GM12878 (cell line): ENCODE data around the gene TRIM40. TPM values are rescaled to one million over a fixed set of nuclear protein-coding genes. Genes with fewer than 3 reads are reported as not detected.

Experiments used
- ATAC-seq: fragments of 200-7000 bp; cut with Tn5 transposase; 3 replicates; pipeline ENCODE4 v1.9.1; 2020; ENCODE audit warnings: mild to moderate bottlenecking, moderate library complexity
- BruUV-seq: library from RNA; stranded (reverse); fragments of 400-500 nt; replicated peaks from 2 replicates; lab custom pipeline; 2021; lab: Mats Ljungman, UMichigan
- CTCF ChIA-PET: fragments of 300-600 bp; sonication (Branson Sonifier 250); formaldehyde crosslinking; extraction: SDS; loops from one replicate; lab custom pipeline; 2021; ENCODE audit warnings: inconsistent platforms; lab: Yijun Ruan, JAX
- POLR2A ChIA-PET: fragments of 350-600 bp; formaldehyde crosslinking; extraction: SDS; loops from one replicate; lab custom pipeline; 2021; ENCODE audit warnings: inconsistent platforms; lab: Charles Lee
- RAD21 ChIA-PET: fragments of 300-600 bp; sonication (Branson Sonifier 250); formaldehyde crosslinking; loops from one replicate; lab custom pipeline; 2023; ENCODE audit warnings: antibody characterized with exemption; ENCODE audit not compliant: unreplicated experiment; lab: Charles Lee
- SMC1A ChIA-PET: fragments of 300-600 bp; sonication (Branson Sonifier 250); formaldehyde crosslinking; loops from one replicate; lab custom pipeline; 2023; ENCODE audit not compliant: unreplicated experiment, uncharacterized antibody; lab: Charles Lee
- DNase-seq: peaks from one replicate; pipeline ENCODE4 v3.0.0-alpha.2; 2011; ENCODE audit warnings: low read depth, low spot score
- FAIRE-seq: peaks from 3 replicates; lab custom pipeline; 2011; peaks lifted over from hg19 to GRCh38; lab: Jason Lieb, UNC
- H2AFZ ChIP-seq: 2 replicates; pipeline ENCODE4 v1.6.0; 2011; ENCODE audit warnings: low read depth, low read length, control low read depth; ENCODE audit not compliant: control insufficient read depth
- H3K27ac ChIP-seq: 2 replicates; pipeline ENCODE4 v1.5.1; 2011; ENCODE audit warnings: control low read depth; ENCODE audit not compliant: control insufficient read depth, insufficient read depth
- H3K27me3 ChIP-seq, 2 experiments: replicated peaks in 1 of 2; 2 replicates each; pipeline versions ENCODE4 v1.6.0 to v1.6.1; 2011; ENCODE audit warnings: low read length in 1 of 2; ENCODE audit not compliant: control insufficient read depth in 2 of 2, insufficient read depth in 2 of 2
- H3K36me3 ChIP-seq, 2 experiments: 2 replicates each; pipeline ENCODE4 v1.5.1; 2011; ENCODE audit warnings: low read length in 1 of 2; ENCODE audit not compliant: control insufficient read depth in 2 of 2, insufficient read depth in 2 of 2
- H3K4me1 ChIP-seq: 2 replicates; pipeline ENCODE4 v1.6.1; 2011; ENCODE audit warnings: mild to moderate bottlenecking, low read length, moderate library complexity, mixed read lengths; ENCODE audit not compliant: control insufficient read depth, insufficient read depth
- H3K4me2 ChIP-seq: 2 replicates; pipeline ENCODE4 v1.6.0; 2011; ENCODE audit warnings: control low read depth; ENCODE audit not compliant: control insufficient read depth, insufficient read depth
- H3K4me3 ChIP-seq: fragments of 200-600 bp; sonication (generic); 2 replicates; pipeline ENCODE4 v1.5.1; 2016
- H3K79me2 ChIP-seq: 2 replicates; pipeline ENCODE4 v1.6.0; 2011; ENCODE audit warnings: low read length; ENCODE audit not compliant: control insufficient read depth, insufficient read depth
- H3K9ac ChIP-seq: 2 replicates; pipeline ENCODE4 v1.8.0; 2011; ENCODE audit warnings: low read length, control low read depth, mixed read lengths; ENCODE audit not compliant: control insufficient read depth, insufficient read depth
- H3K9me3 ChIP-seq: replicated peaks from 3 replicates; pipeline ENCODE4 v1.5.1; 2011; ENCODE audit warnings: mild to moderate bottlenecking, low read length; ENCODE audit not compliant: control insufficient read depth, insufficient read depth
- H4K20me1 ChIP-seq: 2 replicates; pipeline ENCODE4 v1.6.0; 2011; ENCODE audit not compliant: control insufficient read depth, insufficient read depth
- BCL3 ChIP-seq: IDR thresholded peaks from 2 replicates; pipeline ENCODE4 v1.6.1; 2011; ENCODE audit warnings: borderline replicate concordance, low read depth, mild to moderate bottlenecking, moderate library complexity, low read length; ENCODE audit not compliant: insufficient read depth, poor library complexity, severe bottlenecking
- HDAC6 ChIP-seq: fragments of 200-600 bp; sonication (generic); IDR thresholded peaks from one replicate; pipeline ENCODE4 v1.8.0; 2017; ENCODE audit warnings: antibody characterized with exemption; ENCODE audit not compliant: unreplicated experiment
- NR2C2 ChIP-seq: IDR thresholded peaks from 2 replicates; pipeline ENCODE4 v1.6.1; 2011; ENCODE audit warnings: borderline replicate concordance, low read depth; ENCODE audit not compliant: control insufficient read depth, insufficient read length
- PML ChIP-seq: IDR thresholded peaks from 2 replicates; pipeline ENCODE4 v1.6.1; 2012; ENCODE audit warnings: low read length, inconsistent platforms
- RUNX3 ChIP-seq: IDR thresholded peaks from 2 replicates; pipeline ENCODE4 v1.6.1; 2012; ENCODE audit warnings: low read length, inconsistent platforms
- SIX5 ChIP-seq: IDR thresholded peaks from 2 replicates; pipeline ENCODE4 v1.6.1; 2011; ENCODE audit warnings: mild to moderate bottlenecking, low read depth, low read length, moderate library complexity; ENCODE audit not compliant: severe bottlenecking
- SMAD1 ChIP-seq: fragments of 450-650 bp; IDR thresholded peaks from 2 replicates; pipeline ENCODE4 v1.6.1; 2018; ENCODE audit warnings: mild to moderate bottlenecking, low read depth; ENCODE audit not compliant: partially characterized antibody
- USF2 ChIP-seq: IDR thresholded peaks from 2 replicates; pipeline ENCODE4 v1.6.1; 2011; ENCODE audit warnings: low read depth, low read length, improper control_type of control experiment, borderline replicate concordance
- ZBTB4 ChIP-seq: fragments of 450-650 bp; formaldehyde crosslinking; IDR thresholded peaks from 2 replicates; pipeline ENCODE4 v1.4.0; 2022; ENCODE audit warnings: mild to moderate bottlenecking, moderate library complexity
- ZBTB40 ChIP-seq: fragments of 450-650 bp; IDR thresholded peaks from 2 replicates; pipeline ENCODE4 v1.6.1; 2016; ENCODE audit warnings: mild to moderate bottlenecking, moderate library complexity, borderline replicate concordance
- ZNF207 ChIP-seq: fragments of 450-650 bp; IDR thresholded peaks from 2 replicates; pipeline ENCODE4 v1.6.1; 2014; ENCODE audit warnings: antibody characterized with exemption, mild to moderate bottlenecking, borderline replicate concordance
- ZNF384 ChIP-seq: IDR thresholded peaks from 2 replicates; pipeline ENCODE4 v1.6.1; 2012; ENCODE audit warnings: low read depth, mild to moderate bottlenecking, low read length, improper control_type of control experiment, borderline replicate concordance
- WGBS: methylation state at CpG from one replicate; pipeline ENCODE4 v1.1.6; 2016; ENCODE audit warnings: low lambda C conversion rate; ENCODE audit not compliant: insufficient replicate concordance, insufficient coverage; ENCODE audit errors: missing lambda C conversion rate; 5-methylcytosine and 5-hydroxymethylcytosine counted together
- in situ Hi-C: fragments of 300-500 bp; cut with MboI; formaldehyde crosslinking; loops from 9 replicates; pipeline ENCODE4 v1.14.3; 2018; ENCODE audit warnings: mixed read lengths
- intact Hi-C: fragments of 100-400 bp; cut with micrococcal nuclease; formaldehyde crosslinking; loops from one replicate; pipeline ENCODE4 v1.14.2; 2022; ENCODE audit not compliant: unreplicated experiment
- polyA plus RNA-seq, 11 experiments: library from polyadenylated mRNA; depleted of rRNA in 4 of 11; unstranded in 6 of 11; stranded (reverse) in 5 of 11; fragments of >200 nt; fragmentation: Nextera tagmentation in 4 of 11; fragmentation: Illumina TruSeq in 1 of 11; extraction: Ambion mirVana in 4 of 11; extraction: Trizol in 1 of 11; gene quantifications; 1 replicate in 1 of 11; 2 replicates in 10 of 11; pipeline versions ENCODE4 v1.2.1 to v1.2.3, GENCODE V29; 2011 to 2016; ENCODE audit warnings: inconsistent platforms in 2 of 11, missing spikeins in 2 of 11, low read depth in 1 of 11
- total RNA-seq, 4 experiments: library from RNA; depleted of rRNA in 3 of 4; stranded (reverse); fragments of >200 nt in 3 of 4; fragmentation: Illumina TruSeq in 1 of 4; extraction: Trizol in 1 of 4; gene quantifications; 2 replicates each; pipeline versions ENCODE4 v1.2.1 to v1.2.3, GENCODE V29; 2013 to 2021

The TRIM40 gene
- total and polyA plus RNA-seq, 10 of the 15 experiments (the other 5 are each of a cell fraction or from before 2014, with no cell fraction given): not detected

- ATAC-seq: no peak
- in situ Hi-C loops (no loop called here), intact Hi-C loops (no loop called here)
- CTCF ChIA-PET: interaction anchor here (1.1 to 3.1 kb wide), 4 partner anchors 14 to 48 kb away, joined by 4 to 16 read pairs (median 4); no protein-coding TSS in a partner anchor
- H3K36me3 ChIP-seq: no peaks in the 10 kb centered on the region
- no peak overlapping the region for H2AFZ ChIP-seq
- H4K20me1 ChIP-seq: no peaks in the 10 kb centered on the region
- DNase-seq: no peak
- H3K9ac ChIP-seq: no peak overlapping the region
- POLR2A ChIA-PET: no interaction called here
- no peaks in the 10 kb centered on the region; the same call in 1 of the 2 replicates for H3K4me1 ChIP-seq
- 17% methylated on average over 4 of the region's 4 CpGs for WGBS
- H3K9me3 ChIP-seq: no peaks in the 10 kb centered on the region
- H3K4me3 ChIP-seq: no peak overlapping the region
- no peak overlapping the region for H3K4me2 ChIP-seq
- peaks cover under 1 to 2% of the 10 kb centered on the region in 2 experiments; a peak in 3 of 4 replicates for H3K27me3 ChIP-seq
- RAD21 ChIA-PET: no interaction called here
- no TSS peak for BruUV-seq
- FAIRE-seq: no peak
- SMC1A ChIA-PET: interaction anchor here (0.9 to 1.3 kb wide), 2 partner anchors 9 to 82 kb away, joined by 3 read pairs; no protein-coding TSS in a partner anchor
- no peaks in the 10 kb centered on the region for H3K79me2 ChIP-seq
- H3K27ac ChIP-seq: no peak overlapping the region
- TF ChIP-seq USF2: no peak
- TF ChIP-seq BCL3: no peak
- TF ChIP-seq HDAC6: no peak
- no peak for TF ChIP-seq NR2C2
- no peak for TF ChIP-seq PML
- no peak for TF ChIP-seq SMAD1
- no peak for TF ChIP-seq ZBTB4 (CRISPR knock-in tag)
- no peak for TF ChIP-seq RUNX3
- no peak for TF ChIP-seq ZBTB40
- no peak for TF ChIP-seq ZNF207
- TF ChIP-seq SIX5: no peak
- TF ChIP-seq ZNF384: no peak
Observed at GRCh38 chr6:30152016-30152673, 16.2 kb downstream of the TRIM40 start.
